Mucosa of rectum (tissue), 2 donors: ENCODE measurements around the gene CHODL.

Source experiments
- H3K27ac ChIP-seq, 2 donors: one replicate each; pipeline ENCODE4 v1.7.0; 2013; ENCODE audit warnings: inconsistent platforms in 2 of 2, low read depth in 2 of 2, low read length in 2 of 2
- H3K27me3 ChIP-seq, 2 donors: one replicate each; pipeline ENCODE4 v1.7.0; 2013; ENCODE audit warnings: low read length in 2 of 2; ENCODE audit not compliant: control insufficient read depth in 2 of 2, insufficient read depth in 2 of 2
- H3K36me3 ChIP-seq, 2 donors: one replicate each; pipeline ENCODE4 v1.7.0; 2013; ENCODE audit warnings: low read length in 2 of 2; ENCODE audit not compliant: control insufficient read depth in 2 of 2, insufficient read depth in 2 of 2
- H3K4me1 ChIP-seq, 2 donors: one replicate each; pipeline ENCODE4 v1.7.0; 2013; ENCODE audit warnings: low read length in 2 of 2, mild to moderate bottlenecking in 1 of 2; ENCODE audit not compliant: control insufficient read depth in 2 of 2, insufficient read depth in 2 of 2
- H3K4me3 ChIP-seq, 2 donors: one replicate each; pipeline ENCODE4 v1.7.0; 2013; ENCODE audit warnings: low read length in 2 of 2
- H3K9ac ChIP-seq, 2 donors: one replicate each; pipeline ENCODE4 v1.7.0; 2013; ENCODE audit warnings: low read length in 2 of 2, low read depth in 1 of 2, mild to moderate bottlenecking in 1 of 2
- H3K9me3 ChIP-seq, 2 donors: one replicate each; pipeline ENCODE4 v1.7.0; 2013; ENCODE audit warnings: low read length in 2 of 2; ENCODE audit not compliant: control insufficient read depth in 2 of 2
- donor health status: healthy.
- donor health status: Normal muscosa, but diverticular disease.

CHODL gene, protein sequence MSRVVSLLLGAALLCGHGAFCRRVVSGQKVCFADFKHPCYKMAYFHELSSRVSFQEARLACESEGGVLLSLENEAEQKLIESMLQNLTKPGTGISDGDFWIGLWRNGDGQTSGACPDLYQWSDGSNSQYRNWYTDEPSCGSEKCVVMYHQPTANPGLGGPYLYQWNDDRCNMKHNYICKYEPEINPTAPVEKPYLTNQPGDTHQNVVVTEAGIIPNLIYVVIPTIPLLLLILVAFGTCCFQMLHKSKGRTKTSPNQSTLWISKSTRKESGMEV

GRCh38 chr21:18244671-18245463 lies at the start of gene CHODL:
TSS of gene CHODL (plus strand) at chr21:18244833. CDS start at chr21:18245224, 391 bp downstream.
- H3K4me1 ChIP-seq: no peaks in the 10 kb centered on the region
- H3K4me3 ChIP-seq: peak within 1 kb of the TSS; percentile 42 to 56
- no peaks in the 10 kb centered on the region for H3K36me3 ChIP-seq
- H3K9me3 ChIP-seq: no peaks in the 10 kb centered on the region
- no peak within 1 kb of the TSS for H3K27ac ChIP-seq
- no peak within 1 kb of the TSS for H3K9ac ChIP-seq
- peaks cover 0 to 3% of the 10 kb centered on the region in 2 donors for H3K27me3 ChIP-seq

GRCh38 chr21:18204931-18205330 lies 39.7 kb upstream of the CHODL start:
- Histone ChIP-seq H3K9me3 (peaks cover 0 to 2% of the 10 kb centered on the region in 2 donors), H3K36me3 (no peaks in the 10 kb centered on the region), H3K4me1 (no peaks in the 10 kb centered on the region), H3K27me3 (no peaks in the 10 kb centered on the region), H3K9ac (no peak overlapping the region), H3K27ac (no peak overlapping the region), H3K4me3 (no peak overlapping the region)

GRCh38 chr21:18218331-18218730 lies 26.3 kb upstream of the CHODL start:
- H3K4me1 ChIP-seq: no peaks in the 10 kb centered on the region
- H3K9ac ChIP-seq: no peak overlapping the region
- H3K4me3 ChIP-seq: no peak overlapping the region
- H3K27me3 ChIP-seq: no peaks in the 10 kb centered on the region
- H3K27ac ChIP-seq: no peak overlapping the region
- no peaks in the 10 kb centered on the region for H3K36me3 ChIP-seq
- peaks cover 5 to 10% of the 10 kb centered on the region in 2 donors for H3K9me3 ChIP-seq

DNA sequence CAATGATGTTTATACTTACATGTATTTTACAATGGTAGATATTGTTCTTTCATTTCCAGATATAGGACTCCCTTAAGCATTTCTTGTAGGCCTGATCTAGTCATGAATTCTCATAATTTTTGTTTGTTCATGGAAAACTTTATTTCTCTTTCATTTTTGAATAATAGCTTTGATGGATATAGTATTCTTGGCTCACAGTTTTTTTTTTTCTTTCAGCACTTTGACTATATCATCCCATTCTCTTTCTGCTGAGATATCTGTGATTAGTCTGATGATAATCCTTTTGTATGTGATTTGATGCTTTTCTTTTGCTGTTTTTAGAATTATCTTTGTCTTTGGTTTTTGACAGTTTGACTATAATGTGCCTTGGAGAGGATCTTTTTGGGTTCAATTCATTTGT lies 24.1 kb upstream of the CHODL start:
- Histone ChIP-seq H3K4me1 (no peaks in the 10 kb centered on the region), H3K36me3 (no peaks in the 10 kb centered on the region), H3K9me3 (peaks cover 5 to 10% of the 10 kb centered on the region in 2 donors)

GRCh38 chr21:18222346-18222745 lies 22.3 kb upstream of the CHODL start:
- Histone ChIP-seq H3K27ac (no peak overlapping the region), H3K36me3 (no peaks in the 10 kb centered on the region), H3K27me3 (no peaks in the 10 kb centered on the region), H3K4me3 (no peak overlapping the region), H3K9me3 (peaks cover 5 to 12% of the 10 kb centered on the region in 2 donors), H3K9ac (no peak overlapping the region), H3K4me1 (no peaks in the 10 kb centered on the region)

More for the DNA sequence above, 24.1 kb upstream of the CHODL start:
- no peak overlapping the region for H3K27ac ChIP-seq
- no peak overlapping the region for H3K4me3 ChIP-seq
- no peak overlapping the region for H3K9ac ChIP-seq
- no peaks in the 10 kb centered on the region for H3K27me3 ChIP-seq

DNA sequence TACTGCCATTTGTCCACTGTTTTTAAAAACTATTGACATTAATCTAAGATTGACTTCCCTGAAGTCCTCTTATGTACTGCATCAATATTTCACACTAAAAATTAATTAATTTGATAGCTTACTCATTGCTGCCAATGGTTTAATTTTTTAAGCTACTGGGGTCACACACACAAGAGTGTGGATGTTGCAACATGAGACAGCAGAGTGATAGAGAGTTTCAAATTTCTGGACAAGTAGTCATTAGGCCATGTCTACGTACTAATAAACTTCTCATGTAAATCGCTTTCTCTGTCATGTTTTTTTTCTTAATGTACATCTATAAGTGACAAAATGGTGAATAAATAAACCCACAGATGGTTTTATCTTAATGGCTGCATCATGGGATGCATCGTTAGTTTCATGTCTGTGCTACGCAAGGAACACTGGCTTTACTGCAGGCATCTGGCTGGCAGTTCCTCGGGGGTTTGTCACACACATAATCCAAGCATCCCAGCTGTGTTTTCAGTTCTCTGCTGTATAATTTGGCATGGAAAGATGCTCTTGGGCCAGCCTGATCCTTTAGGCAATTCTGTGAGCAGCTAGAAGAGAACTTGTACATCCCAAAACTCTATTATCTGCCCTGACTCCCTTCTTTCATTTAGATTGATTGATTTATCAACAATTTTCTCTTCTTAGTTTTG lies 16.4 kb upstream of the CHODL start:
- H3K27me3 ChIP-seq: no peaks in the 10 kb centered on the region

DNA sequence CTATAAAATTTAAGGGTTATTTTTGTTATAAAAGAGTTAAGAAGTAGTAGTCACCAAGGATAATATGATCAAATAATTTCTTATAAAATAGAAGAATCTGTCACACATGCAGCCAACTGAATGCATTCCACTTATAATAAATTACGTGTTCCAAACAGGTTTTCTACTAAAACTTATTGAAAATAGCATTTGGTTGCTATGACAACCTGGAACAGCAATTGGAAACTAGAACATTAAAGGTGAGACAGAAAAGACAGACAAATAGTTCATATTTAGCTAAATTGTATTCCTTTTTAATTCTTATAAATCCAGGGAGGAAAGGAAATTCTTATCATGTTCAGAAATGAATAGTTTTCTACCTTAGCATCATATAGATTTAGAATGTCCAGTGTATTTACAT lies 9.1 kb upstream of the CHODL start:
- H3K9ac ChIP-seq: no peak overlapping the region

More for the DNA sequence above, 16.4 kb upstream of the CHODL start:
- Histone ChIP-seq H3K4me3 (no peak overlapping the region), H3K9ac (no peak overlapping the region), H3K4me1 (no peaks in the 10 kb centered on the region), H3K36me3 (no peaks in the 10 kb centered on the region), H3K9me3 (peaks cover 0 to 3% of the 10 kb centered on the region in 2 donors), H3K27ac (no peak overlapping the region)

GRCh38 chr21:18245464-18245967 lies 883 bp downstream of the CHODL start:
- H3K9ac ChIP-seq: no peak overlapping the region
- no peaks in the 10 kb centered on the region for H3K9me3 ChIP-seq
- no peak overlapping the region for H3K27ac ChIP-seq

More for the DNA sequence above, 9.1 kb upstream of the CHODL start:
- H3K27ac ChIP-seq: no peak overlapping the region
- H3K4me3 ChIP-seq: no peak overlapping the region
- H3K36me3 ChIP-seq: no peaks in the 10 kb centered on the region
- H3K9me3 ChIP-seq: peaks cover 0 to 2% of the 10 kb centered on the region in 2 donors
- H3K4me1 ChIP-seq: no peaks in the 10 kb centered on the region
- no peaks in the 10 kb centered on the region for H3K27me3 ChIP-seq

DNA sequence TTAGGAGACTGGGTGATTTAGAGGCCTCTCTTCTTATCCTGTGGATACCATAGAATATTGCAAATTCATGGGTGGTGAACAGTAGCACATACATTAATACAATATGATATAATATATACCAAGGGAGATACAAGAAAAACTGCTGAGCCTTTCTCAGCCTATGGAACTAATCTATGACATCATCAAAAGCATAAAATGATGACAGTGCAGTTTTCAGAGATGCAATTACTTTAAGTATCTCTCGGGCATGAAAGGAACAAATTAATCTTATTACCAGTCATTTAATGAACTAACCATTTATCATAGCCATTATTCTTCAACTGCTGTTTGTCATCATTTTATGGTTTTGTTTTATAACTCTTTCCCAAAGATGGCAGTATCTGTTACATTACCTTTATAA lies 3.5 kb downstream of the CHODL start:
- no peaks in the 10 kb centered on the region for H3K4me1 ChIP-seq
- H3K27ac ChIP-seq: no peak overlapping the region
- peaks cover 0 to 3% of the 10 kb centered on the region in 2 donors for H3K27me3 ChIP-seq
- no peaks in the 10 kb centered on the region for H3K36me3 ChIP-seq
- no peak overlapping the region for H3K4me3 ChIP-seq
- H3K9ac ChIP-seq: no peak overlapping the region
- H3K9me3 ChIP-seq: no peaks in the 10 kb centered on the region

More at GRCh38 chr21:18245464-18245967, 883 bp downstream of the CHODL start:
- Histone ChIP-seq H3K36me3 (no peaks in the 10 kb centered on the region), H3K4me1 (no peaks in the 10 kb centered on the region), H3K27me3 (peaks cover 0 to 3% of the 10 kb centered on the region in 2 donors), H3K4me3 (peak overlapping the region; percentile 42 to 56)

DNA sequence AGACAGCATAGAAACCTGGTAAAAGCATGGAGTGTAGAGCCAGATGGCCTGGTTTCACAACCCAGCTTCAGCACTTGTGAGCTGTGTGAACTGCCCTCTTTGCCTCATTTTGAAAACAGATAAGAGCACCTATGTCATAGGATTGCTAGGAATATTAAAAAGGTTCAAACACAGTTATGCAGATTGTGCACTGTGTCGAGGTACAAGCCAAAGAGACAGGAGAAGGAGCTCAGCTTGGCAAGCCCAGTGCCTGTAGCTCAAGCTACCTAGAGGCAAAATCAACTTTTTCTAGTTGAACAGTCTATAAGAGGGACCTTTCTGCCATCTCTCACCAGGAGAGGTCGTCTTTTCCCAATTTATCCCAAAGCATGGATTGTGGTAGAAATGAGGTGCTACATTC lies 5.0 kb downstream of the CHODL start:
- H3K36me3 ChIP-seq: no peaks in the 10 kb centered on the region
- H3K4me3 ChIP-seq: no peak overlapping the region
- no peaks in the 10 kb centered on the region for H3K9me3 ChIP-seq
- no peak overlapping the region for H3K27ac ChIP-seq
- peaks cover 0 to 3% of the 10 kb centered on the region in 2 donors for H3K27me3 ChIP-seq
- no peaks in the 10 kb centered on the region for H3K4me1 ChIP-seq
- H3K9ac ChIP-seq: no peak overlapping the region
